Activated CD4-positive, alpha-beta T cell treated with anti-CD3 and anti-CD28 coated beads for 4 hours (primary cell): ENCODE data around the gene CAPN8.
A peak's percentile ranks its signal among the peaks of the same experiment; 100 is the strongest.

Experiments
- DNase-seq, 2 donors: peaks; one replicate each; pipeline ENCODE4 v3.0.0-alpha.2; 2020

The CAPN8 gene

GRCh38 chr1:223702735-223703667 lies 37.5 kb upstream of the CAPN8 start:
- no peak for DNase-seq

- DNase-seq: no peak
Measured at GRCh38 chr1:223700942-223701637, 35.6 kb upstream of the CAPN8 start.

GRCh38 chr1:223700388-223700918 lies 35.0 kb upstream of the CAPN8 start:
- no peak for DNase-seq

- no peak for DNase-seq
Measured at GRCh38 chr1:223695941-223696340, 30.4 kb upstream of the CAPN8 start.

- no peak for DNase-seq
Measured at GRCh38 chr1:223695014-223695548, 29.6 kb upstream of the CAPN8 start.

DNA sequence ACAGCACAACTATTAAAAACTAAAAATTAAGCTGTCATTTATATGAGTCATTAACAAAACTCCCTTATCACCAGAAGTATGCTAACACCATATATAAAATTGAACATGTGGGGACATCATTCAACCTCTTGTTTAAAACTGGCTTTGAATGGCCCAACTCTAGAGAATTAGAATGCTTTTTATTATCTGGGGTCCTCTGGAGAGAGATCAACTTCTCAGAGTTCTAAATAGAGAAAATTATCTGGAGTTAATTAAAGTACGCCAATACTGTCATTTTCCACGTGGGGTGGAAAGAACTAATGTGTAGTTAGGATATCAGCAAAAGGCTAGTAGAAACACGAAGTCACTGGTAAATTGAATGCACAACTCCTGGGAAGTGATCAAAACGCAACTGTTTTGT lies 25.6 kb upstream of the CAPN8 start:
- DNase-seq: no peak

GRCh38 chr1:223684488-223684792 lies 18.9 kb upstream of the CAPN8 start:
- DNase-seq: no peak

- peak; percentile 38 to 53 for DNase-seq
Measured at GRCh38 chr1:223683586-223684487, 18.3 kb upstream of the CAPN8 start.

- no peak for DNase-seq
Measured at GRCh38 chr1:223682502-223682901, 17.0 kb upstream of the CAPN8 start.

DNA sequence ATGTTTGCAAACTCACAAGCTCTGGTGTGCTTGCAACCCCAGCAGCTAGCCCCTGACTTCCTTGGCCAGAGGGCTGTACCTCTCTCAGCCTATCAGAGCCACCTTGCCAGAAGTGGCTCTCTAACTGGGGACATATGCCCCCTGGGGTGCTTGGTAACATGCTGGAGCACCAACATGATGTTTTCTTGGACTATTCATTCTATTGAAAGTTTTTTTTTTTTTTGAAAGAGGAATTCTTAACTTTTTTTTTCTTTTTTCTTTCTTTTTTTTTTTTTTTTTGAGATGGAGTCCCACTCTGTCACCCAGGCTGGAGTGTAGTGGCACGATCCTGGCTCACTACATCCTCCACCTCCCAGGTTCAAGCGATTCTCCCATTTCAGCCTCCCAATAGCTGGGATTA lies 14.7 kb upstream of the CAPN8 start:
- DNase-seq: no peak

DNA sequence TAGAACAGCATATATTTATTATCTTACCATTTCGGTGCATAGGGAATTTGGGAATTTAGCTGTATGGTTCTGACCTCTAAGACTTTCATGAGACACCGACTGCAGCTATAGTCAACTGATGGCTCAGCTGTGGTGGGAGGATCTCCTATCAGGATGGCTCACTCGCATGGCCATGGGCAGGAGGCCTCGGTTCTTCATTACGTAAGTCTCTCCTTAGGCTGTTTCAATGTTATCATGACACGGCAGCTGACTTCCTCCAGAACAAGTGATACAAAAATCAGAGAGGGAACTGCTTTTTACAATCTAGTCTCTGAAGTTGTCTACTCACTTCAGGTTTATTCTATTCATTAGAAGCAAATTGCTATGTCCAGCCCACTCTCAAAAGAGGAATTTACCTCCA lies 13.3 kb upstream of the CAPN8 start:
- DNase-seq: no peak

GRCh38 chr1:223674119-223674890 lies 8.8 kb upstream of the CAPN8 start:
- no peak for DNase-seq

DNA sequence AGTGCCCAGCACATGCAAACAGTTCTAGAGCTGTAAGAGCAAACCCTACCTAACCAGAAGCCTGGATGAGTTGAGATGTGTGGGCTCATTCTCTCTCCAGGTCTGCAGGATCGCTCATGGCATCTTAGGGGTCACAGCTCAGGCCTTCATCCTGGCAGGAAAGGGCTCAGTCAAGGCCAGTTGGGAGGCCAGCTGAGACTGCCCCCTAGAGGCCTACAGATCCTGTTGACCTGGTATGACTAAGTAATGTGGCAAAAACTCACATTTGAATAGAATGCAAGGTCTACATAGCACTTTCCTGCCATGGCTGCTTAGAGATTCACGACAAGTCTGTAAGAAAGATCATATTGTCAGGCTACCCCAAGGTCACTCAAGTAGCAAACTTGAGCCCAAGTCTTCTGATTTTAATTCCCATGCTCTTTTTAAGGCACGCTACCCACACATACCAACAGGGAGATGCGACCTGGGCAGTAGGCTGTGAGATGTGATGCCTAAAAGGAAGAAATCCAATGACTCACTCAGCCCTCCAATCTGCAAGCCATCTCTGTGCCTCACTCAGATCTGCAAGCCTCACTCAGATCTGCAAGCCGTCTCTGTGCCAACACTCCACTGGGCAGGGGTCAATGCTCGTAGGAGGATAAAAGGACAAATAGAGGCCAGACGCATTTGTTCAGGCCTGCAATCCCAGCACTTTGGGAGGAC lies 5.1 kb upstream of the CAPN8 start:
- DNase-seq: no peak

GRCh38 chr1:223669003-223669795 lies 3.7 kb upstream of the CAPN8 start:
- no peak for DNase-seq

DNA sequence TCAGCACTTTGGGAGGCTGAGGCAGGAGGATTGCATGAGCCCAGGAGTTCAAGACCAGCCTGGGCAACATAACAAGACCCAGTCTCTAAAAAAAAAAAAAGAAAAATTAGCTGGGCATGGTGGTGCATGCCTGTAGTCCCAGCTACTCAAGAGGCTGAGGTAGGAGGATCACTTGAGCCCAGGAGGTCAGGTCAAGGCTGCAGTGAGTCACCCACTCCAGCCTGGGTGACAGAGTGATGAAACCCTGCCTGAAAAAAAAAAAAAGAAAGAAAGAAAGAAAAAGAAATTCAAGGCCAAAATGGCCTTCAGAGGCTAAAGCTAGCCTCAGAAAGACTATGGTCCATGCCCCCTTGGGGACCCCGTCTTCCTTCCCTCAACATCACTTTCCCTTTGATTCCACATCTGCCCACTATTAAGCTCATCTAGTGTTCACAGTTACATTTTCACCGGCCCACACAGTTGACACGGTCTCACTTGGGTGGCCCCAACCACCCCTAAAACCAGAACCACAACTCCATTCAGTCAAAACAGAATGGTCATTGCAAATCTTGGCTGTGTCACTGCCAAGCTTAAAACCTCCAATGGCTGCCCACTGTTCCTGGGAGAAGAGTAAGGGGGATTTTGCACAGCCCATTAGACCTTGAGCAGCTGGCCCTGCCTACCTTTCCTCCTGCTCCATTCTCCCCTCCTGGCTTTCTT lies 2.1 kb upstream of the CAPN8 start:
- no peak for DNase-seq

DNA sequence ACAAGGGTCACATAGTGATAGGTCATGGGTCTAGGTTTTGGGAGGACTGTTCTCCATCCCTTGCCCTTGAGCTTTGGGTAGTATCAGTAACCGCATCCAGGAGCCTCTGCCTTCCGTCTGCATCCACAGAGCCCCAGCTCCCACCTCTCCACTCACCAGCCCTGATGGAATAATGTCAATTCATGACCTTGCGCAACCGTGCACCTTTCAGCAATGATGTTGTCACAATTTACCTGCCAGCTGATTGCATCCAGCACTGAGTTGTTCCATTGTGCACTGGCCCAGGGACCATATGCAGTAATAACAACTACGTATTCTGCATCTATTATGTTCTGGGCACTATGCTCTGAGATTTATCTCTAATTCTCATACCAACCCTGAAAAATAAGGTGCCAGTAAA lies 1.4 kb downstream of the CAPN8 start:
- no peak for DNase-seq

- no peak for DNase-seq
Measured at GRCh38 chr1:223662943-223663342, 2.6 kb downstream of the CAPN8 start.

DNA sequence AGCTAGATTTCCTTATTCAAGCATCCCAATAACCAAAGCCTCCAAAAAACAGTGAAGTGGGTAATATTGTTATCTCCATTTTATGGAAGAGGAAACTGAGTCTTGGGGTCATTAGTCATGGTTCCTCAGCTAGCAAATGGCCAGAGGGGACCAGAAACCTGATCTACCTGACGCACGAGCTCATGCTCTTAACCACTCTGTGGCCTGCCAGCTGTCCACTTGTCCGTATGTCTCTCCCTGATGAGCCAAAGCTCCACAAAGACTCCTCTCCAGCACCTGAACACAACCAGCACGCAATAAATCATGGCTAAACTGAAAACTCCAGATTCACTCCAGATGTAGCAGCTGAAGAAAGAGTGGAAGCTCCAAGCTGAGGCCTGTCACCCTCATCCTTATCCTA lies 5.8 kb downstream of the CAPN8 start:
- no peak for DNase-seq

- DNase-seq: no peak
Measured at GRCh38 chr1:223657978-223658377, 7.5 kb downstream of the CAPN8 start.

GRCh38 chr1:223654083-223654482 lies 11.4 kb downstream of the CAPN8 start:
- no peak for DNase-seq
